OCI-LY1 (cell line): ENCODE data around the gene FDX2.

ENCODE experiments used
- EZH2 ChIP-seq: fragments of 200-600 bp; sonication (generic), shearing (Covaris generic); IDR thresholded peaks from 2 replicates; pipeline ENCODE4 v1.8.0; 2017; ENCODE audit warnings: borderline replicate concordance, mixed run types, mild to moderate bottlenecking, antibody characterized with exemption, low read length, moderate library complexity, mixed read lengths
- TF ChIP-seq, protein P1 (sequence below): fragments of 200-600 bp; sonication (generic), shearing (Covaris generic); IDR thresholded peaks from 2 replicates; pipeline ENCODE4 v1.5.1; 2017; ENCODE audit warnings: mild to moderate bottlenecking, antibody characterized with exemption, low read length, moderate library complexity, mixed read lengths

GRCh38 chr19:10316229-10317044 lies 622 bp upstream of the FDX2 start:
- TF ChIP-seq, protein P1, sequence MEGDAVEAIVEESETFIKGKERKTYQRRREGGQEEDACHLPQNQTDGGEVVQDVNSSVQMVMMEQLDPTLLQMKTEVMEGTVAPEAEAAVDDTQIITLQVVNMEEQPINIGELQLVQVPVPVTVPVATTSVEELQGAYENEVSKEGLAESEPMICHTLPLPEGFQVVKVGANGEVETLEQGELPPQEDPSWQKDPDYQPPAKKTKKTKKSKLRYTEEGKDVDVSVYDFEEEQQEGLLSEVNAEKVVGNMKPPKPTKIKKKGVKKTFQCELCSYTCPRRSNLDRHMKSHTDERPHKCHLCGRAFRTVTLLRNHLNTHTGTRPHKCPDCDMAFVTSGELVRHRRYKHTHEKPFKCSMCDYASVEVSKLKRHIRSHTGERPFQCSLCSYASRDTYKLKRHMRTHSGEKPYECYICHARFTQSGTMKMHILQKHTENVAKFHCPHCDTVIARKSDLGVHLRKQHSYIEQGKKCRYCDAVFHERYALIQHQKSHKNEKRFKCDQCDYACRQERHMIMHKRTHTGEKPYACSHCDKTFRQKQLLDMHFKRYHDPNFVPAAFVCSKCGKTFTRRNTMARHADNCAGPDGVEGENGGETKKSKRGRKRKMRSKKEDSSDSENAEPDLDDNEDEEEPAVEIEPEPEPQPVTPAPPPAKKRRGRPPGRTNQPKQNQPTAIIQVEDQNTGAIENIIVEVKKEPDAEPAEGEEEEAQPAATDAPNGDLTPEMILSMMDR: no peak
- no peak for TF ChIP-seq EZH2
